Ramos (cell line): ENCODE results near the gene CKS1B.

Experiments
- in situ Hi-C: fragments of 300-500 bp; cut with MboI; formaldehyde crosslinking; loops from one replicate; pipeline ENCODE4 v1.14.3; 2022; ENCODE audit warnings: low sequenced_read_pairs; ENCODE audit not compliant: unreplicated experiment

Gene CKS1B

GRCh38 chr1:155011004-155011416 lies 36.5 kb downstream of the CKS1B start:
- in situ Hi-C loops: no loop called here

- in situ Hi-C loops: no loop called here
Observed at GRCh38 chr1:155011437-155012025, 37.0 kb downstream of the CKS1B start.

GRCh38 chr1:155012026-155012546 lies 37.6 kb downstream of the CKS1B start:
- in situ Hi-C loops: no loop called here

GRCh38 chr1:155012776-155013602 lies 38.5 kb downstream of the CKS1B start:
- in situ Hi-C loops: no loop called here

GRCh38 chr1:155013632-155014031 lies 39.2 kb downstream of the CKS1B start:
- in situ Hi-C loops: no loop called here

GRCh38 chr1:155014709-155015508 lies 40.4 kb downstream of the CKS1B start:
- in situ Hi-C loops: no loop called here

- in situ Hi-C loops: no loop called here
Observed at GRCh38 chr1:155015527-155016230, 41.2 kb downstream of the CKS1B start.

- in situ Hi-C loops: no loop called here
Observed at GRCh38 chr1:155016231-155016831, 41.9 kb downstream of the CKS1B start.

- in situ Hi-C loops: no loop called here
Observed at GRCh38 chr1:155017041-155017945, 42.8 kb downstream of the CKS1B start.

- in situ Hi-C loops: no loop called here
Observed at GRCh38 chr1:155017946-155018316, 43.5 kb downstream of the CKS1B start.

- in situ Hi-C loops: no loop called here
Observed at GRCh38 chr1:155018617-155019348, 44.3 kb downstream of the CKS1B start.

- in situ Hi-C loops: no loop called here
Observed at GRCh38 chr1:155019377-155020245, 45.1 kb downstream of the CKS1B start.

- in situ Hi-C loops: no loop called here
Observed at GRCh38 chr1:155022136-155022926, 47.9 kb downstream of the CKS1B start.

- in situ Hi-C loops: no loop called here
Observed at GRCh38 chr1:155022927-155023236, 48.4 kb downstream of the CKS1B start.

- in situ Hi-C loops: no loop called here
Observed at GRCh38 chr1:155023627-155024026, 49.1 kb downstream of the CKS1B start.

- in situ Hi-C loops: no loop called here
Observed at GRCh38 chr1:155024315-155024714, 49.8 kb downstream of the CKS1B start.

GRCh38 chr1:155026154-155026553 lies 51.7 kb downstream of the CKS1B start:
- in situ Hi-C loops: no loop called here
